NB4 (cell line): ENCODE measurements around the gene MMD.

Experiments
- MAX ChIP-seq: IDR thresholded peaks from 2 replicates; pipeline ENCODE4 v1.6.1; 2011; ENCODE audit warnings: low read depth, low read length
- MYC ChIP-seq: IDR thresholded peaks from 2 replicates; pipeline ENCODE4 v1.6.1; 2011; ENCODE audit warnings: low read depth, low read length
- POLR2A ChIP-seq: IDR thresholded peaks from 2 replicates; pipeline ENCODE4 v1.6.1; 2011; ENCODE audit warnings: mild to moderate bottlenecking; ENCODE audit not compliant: insufficient read length; ENCODE audit errors: extremely low read depth
- TF ChIP-seq, protein P1 (sequence below): IDR thresholded peaks from one replicate; pipeline ENCODE4 v1.5.1; 2012; ENCODE audit warnings: low read depth, low read length

DNA sequence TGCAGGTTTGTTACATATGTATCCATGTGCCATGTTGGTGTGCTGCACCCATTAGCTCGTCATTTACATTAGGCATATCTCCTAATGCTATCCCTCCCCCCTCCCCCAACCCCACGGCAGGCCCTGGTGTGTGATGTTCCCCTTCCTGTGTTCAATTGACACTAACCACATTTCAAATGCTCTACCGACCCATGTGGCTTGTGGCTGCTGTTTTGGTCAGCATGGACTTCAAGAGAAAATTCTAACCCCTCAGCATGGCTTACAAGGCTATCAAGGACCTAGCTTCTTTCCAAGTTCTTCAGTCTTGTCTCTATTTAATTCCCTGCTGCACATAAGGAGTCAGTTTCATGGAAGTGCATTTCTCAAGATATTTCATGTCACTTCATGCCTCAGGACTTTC, 52.9 kb downstream of the MMD start:
- TF ChIP-seq MYC, result no peak
- TF ChIP-seq, protein P1, sequence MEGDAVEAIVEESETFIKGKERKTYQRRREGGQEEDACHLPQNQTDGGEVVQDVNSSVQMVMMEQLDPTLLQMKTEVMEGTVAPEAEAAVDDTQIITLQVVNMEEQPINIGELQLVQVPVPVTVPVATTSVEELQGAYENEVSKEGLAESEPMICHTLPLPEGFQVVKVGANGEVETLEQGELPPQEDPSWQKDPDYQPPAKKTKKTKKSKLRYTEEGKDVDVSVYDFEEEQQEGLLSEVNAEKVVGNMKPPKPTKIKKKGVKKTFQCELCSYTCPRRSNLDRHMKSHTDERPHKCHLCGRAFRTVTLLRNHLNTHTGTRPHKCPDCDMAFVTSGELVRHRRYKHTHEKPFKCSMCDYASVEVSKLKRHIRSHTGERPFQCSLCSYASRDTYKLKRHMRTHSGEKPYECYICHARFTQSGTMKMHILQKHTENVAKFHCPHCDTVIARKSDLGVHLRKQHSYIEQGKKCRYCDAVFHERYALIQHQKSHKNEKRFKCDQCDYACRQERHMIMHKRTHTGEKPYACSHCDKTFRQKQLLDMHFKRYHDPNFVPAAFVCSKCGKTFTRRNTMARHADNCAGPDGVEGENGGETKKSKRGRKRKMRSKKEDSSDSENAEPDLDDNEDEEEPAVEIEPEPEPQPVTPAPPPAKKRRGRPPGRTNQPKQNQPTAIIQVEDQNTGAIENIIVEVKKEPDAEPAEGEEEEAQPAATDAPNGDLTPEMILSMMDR, result no peak
- no peak for TF ChIP-seq POLR2A
- TF ChIP-seq MAX, result no peak
